ENCODE measurements around the gene ATP13A3. TPM values are rescaled to one million over a fixed set of nuclear protein-coding genes. Genes with fewer than 3 reads are reported as not detected.

The ATP13A3 gene
- total and polyA plus RNA-seq, 2 donors (not counting 1 experiment from before 2014, with no cell fraction given), result 222 to 285 TPM

DNA sequence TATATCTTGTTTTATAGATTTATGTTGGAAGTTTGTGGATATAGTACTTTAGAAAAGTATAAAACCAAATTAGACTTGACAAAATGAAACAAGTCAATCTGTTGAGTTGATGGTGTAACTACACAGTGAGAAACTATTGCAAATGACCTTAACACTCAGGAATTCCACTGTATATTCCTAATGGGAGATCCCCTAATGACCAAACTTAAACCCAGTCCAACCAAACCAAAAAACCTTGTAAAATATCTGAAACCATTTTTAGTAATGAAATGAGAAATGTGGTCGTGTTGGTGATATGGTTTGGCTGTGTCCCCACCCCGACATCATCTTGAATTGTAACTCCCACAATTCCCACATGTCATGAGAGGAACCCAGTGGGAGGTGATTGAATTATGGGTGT, 31.9 kb upstream of the ATP13A3 start:
- Histone ChIP-seq H3K9ac (ENCODE audit: insufficient read depth, low read length) (no peak overlapping the region), H3K36me3 (ENCODE audit: control insufficient read depth, insufficient read depth, low read length) (no peaks in the 10 kb centered on the region), H2AFZ (ENCODE audit: low read length) (no peak overlapping the region), H3K9me3 (ENCODE audit: control insufficient read depth, insufficient read depth, low read depth, low read length) (no peaks in the 10 kb centered on the region), H3K4me1 (ENCODE audit: control insufficient read depth, extremely low read depth, insufficient read depth, low read length) (peaks cover 9% of the 10 kb centered on the region), H3K27ac (ENCODE audit: insufficient read depth, low read length) (no peak overlapping the region), H3K4me2 (ENCODE audit: extremely low read depth, insufficient read depth, low read length) (no peak overlapping the region), H3K79me2 (ENCODE audit: control insufficient read depth, insufficient read depth, low read length) (no peaks in the 10 kb centered on the region), H4K20me1 (ENCODE audit: control insufficient read depth, extremely low read depth, insufficient read depth, low read length) (no peaks in the 10 kb centered on the region), H3K4me3 (replicated peaks in 1 of 4; ENCODE audit: control extremely low read depth in 1 of 4, insufficient read depth in 1 of 4, low read depth in 3 of 4, low read length in 4 of 4) (no peak overlapping the region), H3K27me3 (ENCODE audit: control insufficient read depth, insufficient read depth, low read length) (no peaks in the 10 kb centered on the region)
- peak in 1 of 2 donors; percentile 68 for DNase-seq (ENCODE audit: low read depth in 2 of 2)
- TF ChIP-seq EZH2 (IDR thresholded peaks at IDR 0.05; ENCODE audit: low read length, missing control alignments), result no peak
- TF ChIP-seq, protein P1, sequence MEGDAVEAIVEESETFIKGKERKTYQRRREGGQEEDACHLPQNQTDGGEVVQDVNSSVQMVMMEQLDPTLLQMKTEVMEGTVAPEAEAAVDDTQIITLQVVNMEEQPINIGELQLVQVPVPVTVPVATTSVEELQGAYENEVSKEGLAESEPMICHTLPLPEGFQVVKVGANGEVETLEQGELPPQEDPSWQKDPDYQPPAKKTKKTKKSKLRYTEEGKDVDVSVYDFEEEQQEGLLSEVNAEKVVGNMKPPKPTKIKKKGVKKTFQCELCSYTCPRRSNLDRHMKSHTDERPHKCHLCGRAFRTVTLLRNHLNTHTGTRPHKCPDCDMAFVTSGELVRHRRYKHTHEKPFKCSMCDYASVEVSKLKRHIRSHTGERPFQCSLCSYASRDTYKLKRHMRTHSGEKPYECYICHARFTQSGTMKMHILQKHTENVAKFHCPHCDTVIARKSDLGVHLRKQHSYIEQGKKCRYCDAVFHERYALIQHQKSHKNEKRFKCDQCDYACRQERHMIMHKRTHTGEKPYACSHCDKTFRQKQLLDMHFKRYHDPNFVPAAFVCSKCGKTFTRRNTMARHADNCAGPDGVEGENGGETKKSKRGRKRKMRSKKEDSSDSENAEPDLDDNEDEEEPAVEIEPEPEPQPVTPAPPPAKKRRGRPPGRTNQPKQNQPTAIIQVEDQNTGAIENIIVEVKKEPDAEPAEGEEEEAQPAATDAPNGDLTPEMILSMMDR (conservative IDR thresholded peaks at IDR 0.05 in 1 of 2, IDR thresholded peaks at IDR 0.05 in 1 of 2; ENCODE audit: low read depth in 1 of 2, low read length in 2 of 2), result no peak

DNA sequence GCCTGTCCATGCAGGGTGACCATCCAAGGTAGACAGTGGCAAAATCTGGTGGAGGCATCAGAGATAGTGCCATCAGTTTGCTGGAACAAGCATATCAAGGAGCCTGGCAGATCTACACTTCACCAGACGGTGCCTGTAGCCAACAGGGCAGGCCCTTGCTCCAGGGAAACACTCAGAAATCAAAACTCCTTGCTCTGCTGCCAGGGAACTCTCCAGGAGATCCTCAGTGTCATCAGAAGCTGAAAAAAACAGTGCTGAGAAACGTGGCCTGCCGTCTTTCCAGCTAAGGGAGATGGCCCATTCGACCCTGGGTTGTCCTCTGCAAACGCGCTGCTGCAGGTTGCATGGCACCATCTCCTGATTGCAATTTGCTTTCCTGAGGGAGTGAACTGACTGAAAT, 30.5 kb upstream of the ATP13A3 start:
- H3K27me3 ChIP-seq (ENCODE audit: control insufficient read depth, insufficient read depth, low read length), result no peaks in the 10 kb centered on the region
- no peaks in the 10 kb centered on the region for H4K20me1 ChIP-seq (ENCODE audit: control insufficient read depth, extremely low read depth, insufficient read depth, low read length)
- H3K9ac ChIP-seq (ENCODE audit: insufficient read depth, low read length), result no peak overlapping the region
- peaks cover 7% of the 10 kb centered on the region for H3K4me1 ChIP-seq (ENCODE audit: control insufficient read depth, extremely low read depth, insufficient read depth, low read length)
- no peaks in the 10 kb centered on the region for H3K9me3 ChIP-seq (ENCODE audit: control insufficient read depth, insufficient read depth, low read depth, low read length)
- H3K27ac ChIP-seq (ENCODE audit: insufficient read depth, low read length), result no peak overlapping the region
- H3K4me3 ChIP-seq (replicated peaks in 1 of 4; ENCODE audit: control extremely low read depth in 1 of 4, insufficient read depth in 1 of 4, low read depth in 3 of 4, low read length in 4 of 4), result no peak overlapping the region
- no peak overlapping the region for H2AFZ ChIP-seq (ENCODE audit: low read length)
- H3K4me2 ChIP-seq (ENCODE audit: extremely low read depth, insufficient read depth, low read length), result no peak overlapping the region
- H3K36me3 ChIP-seq (ENCODE audit: control insufficient read depth, insufficient read depth, low read length), result no peaks in the 10 kb centered on the region
- TF ChIP-seq, protein P1 (conservative IDR thresholded peaks at IDR 0.05 in 1 of 2, IDR thresholded peaks at IDR 0.05 in 1 of 2; ENCODE audit: low read depth in 1 of 2, low read length in 2 of 2), result no peak
- no peak for TF ChIP-seq EZH2 (IDR thresholded peaks at IDR 0.05; ENCODE audit: low read length, missing control alignments)
- H3K79me2 ChIP-seq (ENCODE audit: control insufficient read depth, insufficient read depth, low read length), result no peaks in the 10 kb centered on the region
- no peak for DNase-seq (ENCODE audit: low read depth in 2 of 2)

DNA sequence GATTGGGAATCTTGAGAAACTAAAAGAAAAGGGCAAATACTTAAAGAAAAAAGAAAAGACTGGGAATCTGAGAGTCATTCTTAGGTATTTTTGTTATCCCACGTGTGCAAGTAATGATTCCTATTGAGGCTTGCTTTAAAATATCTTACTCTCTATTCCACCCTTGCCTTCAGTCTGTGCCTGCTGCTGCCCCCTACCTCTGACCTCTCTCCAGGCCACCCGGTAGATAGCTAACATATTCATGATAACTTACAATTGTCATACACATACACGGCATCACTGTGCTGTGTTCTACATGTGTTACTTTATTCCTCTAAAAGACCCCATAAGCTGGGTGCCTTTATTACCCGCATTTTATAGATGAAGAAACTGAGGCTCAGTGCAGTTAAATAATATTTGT, 27.8 kb upstream of the ATP13A3 start:
- no peak overlapping the region for H3K4me3 ChIP-seq (replicated peaks in 1 of 4; ENCODE audit: control extremely low read depth in 1 of 4, insufficient read depth in 1 of 4, low read depth in 3 of 4, low read length in 4 of 4)
- no peak overlapping the region for H3K4me2 ChIP-seq (ENCODE audit: extremely low read depth, insufficient read depth, low read length)
- H3K27ac ChIP-seq (ENCODE audit: insufficient read depth, low read length), result no peak overlapping the region
- no peak for DNase-seq (ENCODE audit: low read depth in 2 of 2)
- H3K9ac ChIP-seq (ENCODE audit: insufficient read depth, low read length), result no peak overlapping the region
- no peaks in the 10 kb centered on the region for H3K79me2 ChIP-seq (ENCODE audit: control insufficient read depth, insufficient read depth, low read length)
- H3K36me3 ChIP-seq (ENCODE audit: control insufficient read depth, insufficient read depth, low read length), result no peaks in the 10 kb centered on the region
- H4K20me1 ChIP-seq (ENCODE audit: control insufficient read depth, extremely low read depth, insufficient read depth, low read length), result no peaks in the 10 kb centered on the region
- TF ChIP-seq EZH2 (IDR thresholded peaks at IDR 0.05; ENCODE audit: low read length, missing control alignments), result no peak
- TF ChIP-seq, protein P1 (conservative IDR thresholded peaks at IDR 0.05 in 1 of 2, IDR thresholded peaks at IDR 0.05 in 1 of 2; ENCODE audit: low read depth in 1 of 2, low read length in 2 of 2), result no peak
- H3K9me3 ChIP-seq (ENCODE audit: control insufficient read depth, insufficient read depth, low read depth, low read length), result no peaks in the 10 kb centered on the region
- no peak overlapping the region for H2AFZ ChIP-seq (ENCODE audit: low read length)
- peaks cover 2% of the 10 kb centered on the region for H3K4me1 ChIP-seq (ENCODE audit: control insufficient read depth, extremely low read depth, insufficient read depth, low read length)
- H3K27me3 ChIP-seq (ENCODE audit: control insufficient read depth, insufficient read depth, low read length), result no peaks in the 10 kb centered on the region
